Measurements from ENCODE around the gene EXOC3.
"Not testable (repeated sequence)": the region's sequence is repeated elsewhere in the genome, so short reads cannot be mapped to it uniquely, and the experiment has no call there.

The EXOC3 gene

GRCh38 chr5:486597-486996 lies 43.6 kb downstream of the EXOC3 start:
- DNase-seq (ENCODE audit: low read depth in 2 of 2) = not testable (repeated sequence)

- DNase-seq (ENCODE audit: low read depth in 2 of 2) = no peak
Measured at GRCh38 chr5:488241-488640, 45.3 kb downstream of the EXOC3 start.

- DNase-seq (ENCODE audit: low read depth in 2 of 2) = no peak
Measured at GRCh38 chr5:488744-489688, 46.0 kb downstream of the EXOC3 start.

GRCh38 chr5:489689-490080 lies 46.7 kb downstream of the EXOC3 start:
- DNase-seq (ENCODE audit: low read depth in 2 of 2) = no peak

GRCh38 chr5:490116-491106 lies 47.4 kb downstream of the EXOC3 start:
- no peak for DNase-seq (ENCODE audit: low read depth in 2 of 2)

GRCh38 chr5:491119-491855 lies 48.3 kb downstream of the EXOC3 start:
- DNase-seq (ENCODE audit: low read depth in 2 of 2) = no peak

- no peak for DNase-seq (ENCODE audit: low read depth in 2 of 2)
Measured at GRCh38 chr5:491856-492155, 48.8 kb downstream of the EXOC3 start.

- no peak for DNase-seq (ENCODE audit: low read depth in 2 of 2)
Measured at GRCh38 chr5:492314-492893, 49.4 kb downstream of the EXOC3 start.

GRCh38 chr5:493119-493701 lies 50.2 kb downstream of the EXOC3 start:
- no peak for DNase-seq (ENCODE audit: low read depth in 2 of 2)

GRCh38 chr5:493758-494157 lies 50.8 kb downstream of the EXOC3 start:
- DNase-seq (ENCODE audit: low read depth in 2 of 2) = no peak

GRCh38 chr5:494667-495255 lies 51.8 kb downstream of the EXOC3 start:
- DNase-seq (ENCODE audit: low read depth in 2 of 2) = no peak

GRCh38 chr5:496028-496427 lies 53.1 kb downstream of the EXOC3 start:
- no peak for DNase-seq (ENCODE audit: low read depth in 2 of 2)

GRCh38 chr5:497090-497700 lies 54.2 kb downstream of the EXOC3 start:
- no peak for DNase-seq (ENCODE audit: low read depth in 2 of 2)

- DNase-seq (ENCODE audit: low read depth in 2 of 2) = no peak
Measured at GRCh38 chr5:497871-498509, 55.0 kb downstream of the EXOC3 start.

GRCh38 chr5:499233-500209 lies 56.5 kb downstream of the EXOC3 start:
- DNase-seq (ENCODE audit: low read depth in 2 of 2) = no peak

- DNase-seq (ENCODE audit: low read depth in 2 of 2) = no peak
Measured at GRCh38 chr5:500491-500890, 57.5 kb downstream of the EXOC3 start.

- DNase-seq (ENCODE audit: low read depth in 2 of 2) = no peak
Measured at GRCh38 chr5:501105-501830, 58.3 kb downstream of the EXOC3 start.

GRCh38 chr5:501831-502184 lies 58.8 kb downstream of the EXOC3 start:
- DNase-seq (ENCODE audit: low read depth in 2 of 2) = no peak

Data from stimulated activated CD8-positive, alpha-beta memory T cell treated with anti-CD3 and anti-CD28 coated beads, Interleukin-2, amount 100 ng/mL, for 48 hours (primary cell).